OCI-LY3 (cell line): Measurements from ENCODE around the gene P2RX2.

Source experiments
- H2AFZ ChIP-seq: fragments of 200-600, 300-600 bp; shearing (Covaris generic); 2 replicates; pipeline ENCODE4 v1.6.0; 2014; ENCODE audit warnings: antibody characterized with exemption, low read depth, low read length
- H3K27ac ChIP-seq: fragments of 200-600, 300-600 bp; sonication (generic); 2 replicates; pipeline ENCODE4 v1.5.1; 2014; ENCODE audit warnings: mild to moderate bottlenecking, low read length, moderate library complexity, mixed read lengths
- H3K27me3 ChIP-seq: fragments of 200-600, 300-600 bp; sonication (generic); 2 replicates; pipeline ENCODE4 v1.6.1; 2014; ENCODE audit warnings: low read depth, low read length, mixed read lengths
- H3K36me3 ChIP-seq: fragments of 200-600, 300-600 bp; sonication (generic); replicated peaks from 2 replicates; pipeline ENCODE3; 2014; ENCODE audit warnings: low read depth, low read length, mixed read lengths
- H3K4me1 ChIP-seq: fragments of 300-600, 200-600 bp; sonication (generic); 2 replicates; pipeline ENCODE4 v1.6.1; 2014; ENCODE audit warnings: low read length, mixed read lengths
- H3K4me2 ChIP-seq: fragments of 200-600, 300-600 bp; sonication (generic); 2 replicates; pipeline ENCODE4 v1.6.1; 2014; ENCODE audit warnings: low read length, mixed read lengths
- H3K4me3 ChIP-seq: fragments of 300-600, 200-600 bp; sonication (generic); 2 replicates; pipeline ENCODE4 v1.5.1; 2014; ENCODE audit warnings: antibody characterized with exemption, mild to moderate bottlenecking, low read length, moderate library complexity
- H3K79me2 ChIP-seq: fragments of 300-600, 200-600 bp; shearing (Covaris generic); 2 replicates; pipeline ENCODE4 v1.6.1; 2014; ENCODE audit warnings: mild to moderate bottlenecking, low read length, mixed read lengths
- H3K9ac ChIP-seq: fragments of 300-600, 200-600 bp; shearing (Covaris generic); 2 replicates; pipeline ENCODE4 v1.6.0; 2014; ENCODE audit warnings: mild to moderate bottlenecking, low read length, moderate library complexity
- H3K9me3 ChIP-seq: fragments of 200-600, 300-600 bp; shearing (Covaris generic); 2 replicates; pipeline ENCODE4 v1.6.1; 2014; ENCODE audit warnings: low read length, mixed read lengths; ENCODE audit not compliant: insufficient read depth
- H4K20me1 ChIP-seq: fragments of 200-600, 300-600 bp; sonication (generic); 2 replicates; pipeline ENCODE4 v1.6.1; 2016; ENCODE audit warnings: low read length, mixed read lengths; ENCODE audit not compliant: insufficient read depth
- CTCF ChIP-seq: fragments of 200-600, 300-600 bp; sonication (generic); IDR thresholded peaks from 2 replicates; pipeline ENCODE4 v1.5.1; 2014; ENCODE audit warnings: antibody characterized with exemption, low read length, low read depth
- EZH2phosphoT487 ChIP-seq: fragments of 200-600 bp; shearing (Covaris generic); IDR thresholded peaks from 2 replicates; pipeline ENCODE4 v1.6.1; 2018; ENCODE audit warnings: antibody characterized with exemption, mixed run types, low read depth

P2RX2 gene

GRCh38 chr12:132665149-132665491 is 46.5 kb downstream of the P2RX2 start:
- no peak for TF ChIP-seq EZH2phosphoT487
- no peak for TF ChIP-seq CTCF

GRCh38 chr12:132665794-132666193 is 47.2 kb downstream of the P2RX2 start:
- Histone ChIP-seq H3K4me1 (no peaks in the 10 kb centered on the region), H3K4me2 (no peak overlapping the region), H3K9ac (no peak overlapping the region), H3K27me3 (no peaks in the 10 kb centered on the region), H3K9me3 (no peaks in the 10 kb centered on the region), H3K79me2 (no peaks in the 10 kb centered on the region), H2AFZ (no peak overlapping the region), H3K27ac (no peak overlapping the region), H3K4me3 (no peak overlapping the region), H4K20me1 (no peaks in the 10 kb centered on the region; the same call in 1 of the 2 replicates), H3K36me3 (peaks cover 73% of the 10 kb centered on the region)
- TF ChIP-seq CTCF (no peak), EZH2phosphoT487 (no peak)

More at GRCh38 chr12:132665149-132665491, 46.5 kb downstream of the P2RX2 start:
- no peak overlapping the region for H3K4me2 ChIP-seq
- no peak overlapping the region for H3K27ac ChIP-seq
- no peaks in the 10 kb centered on the region; the same call in 1 of the 2 replicates for H4K20me1 ChIP-seq
- no peak overlapping the region for H3K9ac ChIP-seq
- no peaks in the 10 kb centered on the region for H3K9me3 ChIP-seq
- H3K4me1 ChIP-seq = no peaks in the 10 kb centered on the region
- H3K36me3 ChIP-seq = peaks cover 78% of the 10 kb centered on the region
- H2AFZ ChIP-seq = no peak overlapping the region
- H3K27me3 ChIP-seq = no peaks in the 10 kb centered on the region
- no peaks in the 10 kb centered on the region for H3K79me2 ChIP-seq
- no peak overlapping the region for H3K4me3 ChIP-seq

GRCh38 chr12:132668191-132669088 is 49.9 kb downstream of the P2RX2 start:
- H3K27me3 ChIP-seq = no peaks in the 10 kb centered on the region
- no peaks in the 10 kb centered on the region; the same call in 1 of the 2 replicates for H4K20me1 ChIP-seq
- no peak overlapping the region for H3K9ac ChIP-seq
- no peaks in the 10 kb centered on the region for H3K9me3 ChIP-seq
- H3K4me1 ChIP-seq = no peaks in the 10 kb centered on the region
- H2AFZ ChIP-seq = no peak overlapping the region
- no peak for TF ChIP-seq EZH2phosphoT487
- TF ChIP-seq CTCF = no peak
- peaks cover 66% of the 10 kb centered on the region for H3K36me3 ChIP-seq
- no peak overlapping the region for H3K4me3 ChIP-seq
- no peak overlapping the region for H3K27ac ChIP-seq
- no peak overlapping the region for H3K4me2 ChIP-seq
- no peaks in the 10 kb centered on the region for H3K79me2 ChIP-seq

GRCh38 chr12:132669166-132669879 is 50.7 kb downstream of the P2RX2 start:
- H3K27ac ChIP-seq = no peak overlapping the region
- TF ChIP-seq CTCF (no peak), EZH2phosphoT487 (no peak)

More at GRCh38 chr12:132669166-132669879, 50.7 kb downstream of the P2RX2 start:
- no peaks in the 10 kb centered on the region for H3K9me3 ChIP-seq
- no peak overlapping the region for H2AFZ ChIP-seq
- peaks cover 63% of the 10 kb centered on the region for H3K36me3 ChIP-seq
- H3K4me2 ChIP-seq = no peak overlapping the region
- no peaks in the 10 kb centered on the region for H3K79me2 ChIP-seq
- H3K9ac ChIP-seq = no peak overlapping the region
- no peaks in the 10 kb centered on the region for H3K4me1 ChIP-seq
- H3K27me3 ChIP-seq = no peaks in the 10 kb centered on the region
- H3K4me3 ChIP-seq = no peak overlapping the region
- no peaks in the 10 kb centered on the region; the same call in 1 of the 2 replicates for H4K20me1 ChIP-seq
